ENCODE data around the gene TSPOAP1.

DNA sequence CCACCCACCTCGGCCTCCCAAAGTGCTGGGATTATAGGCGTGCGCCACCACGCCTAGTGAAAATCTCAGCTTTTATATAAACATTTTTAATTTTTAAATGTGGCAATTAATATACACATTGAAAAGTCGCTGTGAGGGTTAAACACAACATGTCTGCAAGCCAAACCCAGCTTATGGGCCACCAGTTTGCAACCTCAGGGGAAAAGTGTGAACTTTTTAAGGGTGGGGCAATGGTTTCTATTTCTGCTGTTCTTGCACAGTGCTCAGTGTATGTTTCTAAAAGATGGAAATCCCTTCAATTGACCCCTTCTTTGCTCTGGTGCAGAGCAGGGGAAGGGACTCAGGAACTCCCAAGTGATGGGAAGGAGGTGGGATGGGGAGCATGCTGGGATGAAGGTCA lies 41.7 kb upstream of the TSPOAP1 start:
- TF ChIP-seq CTCF (IDR thresholded peaks at IDR 0.05) (no peak), POLR2A (IDR thresholded peaks at IDR 0.05) (no peak), POLR2AphosphoS5 (IDR thresholded peaks at IDR 0.05; ENCODE audit: insufficient read depth in 1 of 2, low read depth in 1 of 2) (no peak)
